ENCODE results near the gene PCSK4.
"Not testable (repeated sequence)": the region's sequence is repeated elsewhere in the genome, so short reads cannot be mapped to it uniquely, and the experiment has no call there.

The PCSK4 gene

GRCh38 chr19:1503925-1504773 lies 14.0 kb upstream of the PCSK4 start:
- no peak for DNase-seq (ENCODE audit: low read depth)
- TF ChIP-seq CTCF (IDR thresholded peaks at IDR 0.05; ENCODE audit: low read depth, low read length, missing control alignments) = no peak
- in situ Hi-C loops (cut with HindIII; ENCODE audit: low sequenced_read_pairs) = no loop called here
- H3K4me3 ChIP-seq (ENCODE audit: low read depth, low read length) = no peak overlapping the region

- in situ Hi-C loops (cut with HindIII; ENCODE audit: low sequenced_read_pairs) = no loop called here
- no peak for DNase-seq (ENCODE audit: low read depth)
- peak; percentile 61 for TF ChIP-seq CTCF (IDR thresholded peaks at IDR 0.05; ENCODE audit: low read depth, low read length, missing control alignments)
- H3K4me3 ChIP-seq (ENCODE audit: low read depth, low read length) = no peak overlapping the region
These were observed 13.2 kb upstream of the PCSK4 start for GRCh38 chr19:1503089-1503924.

- DNase-seq (ENCODE audit: low read depth) = no peak
- in situ Hi-C loops (cut with HindIII; ENCODE audit: low sequenced_read_pairs) = no loop called here
- TF ChIP-seq CTCF (IDR thresholded peaks at IDR 0.05; ENCODE audit: low read depth, low read length, missing control alignments) = no peak
- H3K4me3 ChIP-seq (ENCODE audit: low read depth, low read length) = no peak overlapping the region
These were observed 12.4 kb upstream of the PCSK4 start for GRCh38 chr19:1502433-1503088.

- in situ Hi-C loops (cut with HindIII; ENCODE audit: low sequenced_read_pairs) = no loop called here
- no peak overlapping the region for H3K4me3 ChIP-seq (ENCODE audit: low read depth, low read length)
- no peak for TF ChIP-seq CTCF (IDR thresholded peaks at IDR 0.05; ENCODE audit: low read depth, low read length, missing control alignments)
- no peak for DNase-seq (ENCODE audit: low read depth)
These were observed 11.0 kb upstream of the PCSK4 start for GRCh38 chr19:1501200-1501595.

GRCh38 chr19:1499231-1499630 lies 9.1 kb upstream of the PCSK4 start:
- H3K4me3 ChIP-seq (ENCODE audit: low read depth, low read length); in situ Hi-C loops (cut with HindIII; ENCODE audit: low sequenced_read_pairs); DNase-seq (ENCODE audit: low read depth): not testable (repeated sequence)

- no peak for TF ChIP-seq CTCF (IDR thresholded peaks at IDR 0.05; ENCODE audit: low read depth, low read length, missing control alignments)
- in situ Hi-C loops (cut with HindIII; ENCODE audit: low sequenced_read_pairs) = no loop called here
- H3K4me3 ChIP-seq (ENCODE audit: low read depth, low read length) = no peak overlapping the region
- no peak for DNase-seq (ENCODE audit: low read depth)
These were observed 7.6 kb upstream of the PCSK4 start for GRCh38 chr19:1497578-1498235.
